Skin of body (tissue), 2 donors: Measurements from ENCODE around the gene SLC12A3. TPM values are rescaled to one million over a fixed set of nuclear protein-coding genes. Genes with fewer than 3 reads are reported as not detected.

ENCODE experiments used
- DNase-seq: peaks from one replicate; lab custom pipeline; 2025; lab: John Stamatoyannopoulos, UW
- total RNA-seq: library from RNA; depleted of rRNA; stranded (reverse); fragments of >200 nt; gene quantifications from one replicate; pipeline ENCODE4 v1.2.3, GENCODE V29; 2014

Gene SLC12A3
- total RNA-seq, 1 donor from 2014 or later, result not detected

DNA sequence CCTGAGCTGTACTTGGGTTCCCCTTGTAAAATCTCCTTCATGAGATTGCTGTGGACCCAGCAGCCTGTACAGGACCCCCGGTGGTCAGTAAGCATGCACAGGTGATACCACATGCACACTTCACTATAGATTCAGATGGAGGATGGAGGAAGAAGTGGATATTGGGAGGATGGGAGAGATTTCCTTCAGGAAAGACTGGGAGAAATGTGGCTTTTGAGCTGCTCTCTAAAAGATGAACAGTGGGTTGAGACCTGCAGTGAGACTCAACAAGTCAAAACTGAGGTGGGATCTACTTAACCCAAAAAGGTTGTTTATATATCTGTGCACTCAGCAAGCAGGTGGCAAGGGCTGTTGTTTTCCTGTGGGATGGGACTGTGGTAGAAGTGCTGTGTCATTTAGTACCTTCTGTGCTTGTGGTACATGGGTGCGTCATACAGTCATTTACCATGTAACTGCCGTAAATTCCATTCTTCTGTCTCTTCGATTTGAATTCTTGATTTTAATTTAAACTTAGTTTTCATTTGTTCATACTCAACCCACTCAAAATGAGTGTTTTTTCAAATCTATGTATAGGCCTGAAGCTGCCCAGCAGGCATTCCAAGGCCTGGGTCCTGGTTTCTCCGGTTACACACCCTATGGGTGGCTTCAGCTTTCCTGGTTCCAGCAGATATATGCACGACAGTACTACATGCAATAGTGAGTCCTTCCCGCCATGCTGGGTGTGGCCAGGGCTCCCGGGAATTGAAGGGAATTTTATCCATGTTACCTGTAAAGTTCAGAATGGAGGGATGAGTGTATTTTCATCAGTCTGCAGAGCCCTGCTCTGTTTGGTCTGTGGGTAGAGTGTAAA is 73.9 kb downstream of the SLC12A3 start:
- no peak for DNase-seq

GRCh38 chr16:56939801-56940200 is 74.8 kb downstream of the SLC12A3 start:
- DNase-seq, result no peak

DNA sequence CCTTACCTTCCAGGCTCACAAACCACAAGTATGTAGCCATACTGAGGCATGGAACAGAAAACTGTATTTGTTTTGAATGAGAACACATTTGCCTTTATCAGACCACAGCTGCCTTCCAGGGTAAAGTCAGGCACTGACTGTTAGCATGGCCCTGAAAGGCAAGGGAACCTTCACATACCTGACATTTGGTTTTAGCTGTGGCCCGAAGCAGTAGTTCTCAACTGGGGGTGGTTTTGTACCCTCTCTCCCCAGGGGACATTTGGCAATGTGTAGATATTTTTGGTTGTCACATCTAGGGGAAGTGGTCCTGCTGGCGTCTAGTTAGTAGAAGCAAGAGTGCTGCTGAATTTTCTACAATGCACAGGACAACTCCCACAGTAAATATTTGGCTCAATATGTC is 76.1 kb downstream of the SLC12A3 start:
- no peak for DNase-seq

- DNase-seq, result no peak
These were observed 76.9 kb downstream of the SLC12A3 start for GRCh38 chr16:56941856-56942331.

GRCh38 chr16:56943761-56944375 is 78.9 kb downstream of the SLC12A3 start:
- no peak for DNase-seq

GRCh38 chr16:56944954-56945839 is 80.2 kb downstream of the SLC12A3 start:
- no peak for DNase-seq

DNA sequence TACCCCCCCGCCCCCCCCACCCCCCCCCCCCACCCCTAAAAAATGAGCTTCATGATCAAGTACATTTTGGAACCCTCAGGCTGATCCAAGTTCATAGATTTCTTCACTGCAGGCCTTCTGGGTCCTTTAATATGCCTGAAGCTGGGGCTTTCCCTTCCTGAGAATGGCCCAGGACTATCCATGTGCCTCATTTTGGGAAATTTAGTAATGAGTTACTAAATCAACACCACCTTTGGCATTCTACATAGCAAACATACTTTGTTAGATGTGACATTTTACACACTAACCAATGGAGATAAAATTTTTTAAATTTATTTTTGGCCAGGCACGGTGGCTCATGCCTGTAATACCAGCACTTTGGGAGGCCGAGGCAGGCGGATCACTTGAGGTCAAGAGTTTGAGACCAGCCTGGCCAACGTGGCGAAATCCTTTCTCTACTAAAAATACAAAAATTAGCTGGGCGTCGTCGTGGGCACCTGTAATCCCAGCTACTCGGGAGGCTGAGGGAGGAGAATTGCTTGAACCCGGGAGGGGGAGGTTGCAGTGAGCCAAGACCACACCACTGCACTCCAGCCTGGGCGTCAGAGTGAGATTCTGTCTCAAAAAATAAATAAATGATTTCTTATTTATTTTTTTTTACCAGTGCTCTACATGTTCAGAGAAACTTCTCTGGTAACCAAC is 81.0 kb downstream of the SLC12A3 start:
- no peak for DNase-seq

DNA sequence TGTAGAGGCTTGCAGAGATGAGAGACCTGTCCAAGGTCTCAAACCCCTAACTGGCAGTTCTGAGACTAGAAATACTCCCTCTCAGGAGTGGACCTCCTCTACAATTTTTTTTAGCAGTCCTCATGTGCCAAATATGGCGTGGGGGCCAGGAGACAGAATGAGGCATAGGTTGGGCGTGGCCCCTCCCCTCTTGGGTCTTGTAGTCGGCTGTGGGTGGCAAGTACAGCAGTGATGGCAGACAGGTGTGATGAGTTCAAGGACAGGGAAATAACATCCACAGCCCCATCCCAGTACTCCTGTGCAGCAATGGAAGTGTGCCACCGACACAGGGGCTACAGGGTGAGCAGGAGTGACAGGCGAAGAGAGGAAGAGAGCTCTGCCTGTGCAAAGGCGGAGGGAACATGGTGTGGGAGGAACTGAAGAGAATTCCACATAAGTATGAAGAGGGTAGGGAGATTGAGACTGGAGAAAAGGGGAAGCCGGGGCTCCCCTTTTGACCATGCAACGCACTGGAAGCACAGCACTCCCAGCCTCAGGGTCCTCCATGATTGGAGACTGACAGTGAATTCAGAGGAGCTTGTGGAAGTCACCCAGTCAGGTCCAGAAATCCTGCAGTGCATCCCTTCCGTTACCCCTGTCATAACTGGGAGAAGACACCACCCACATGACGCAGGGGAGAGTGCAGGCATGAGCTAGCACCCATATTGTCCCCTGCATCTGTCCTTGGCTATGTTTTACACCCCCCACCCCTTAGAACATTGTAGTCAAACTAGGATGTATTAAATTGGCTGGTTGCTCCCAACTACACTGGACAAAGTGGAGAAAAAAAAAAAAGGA is 82.0 kb downstream of the SLC12A3 start:
- DNase-seq, result no peak

GRCh38 chr16:56947604-56947995 is 82.6 kb downstream of the SLC12A3 start:
- no peak for DNase-seq

DNA sequence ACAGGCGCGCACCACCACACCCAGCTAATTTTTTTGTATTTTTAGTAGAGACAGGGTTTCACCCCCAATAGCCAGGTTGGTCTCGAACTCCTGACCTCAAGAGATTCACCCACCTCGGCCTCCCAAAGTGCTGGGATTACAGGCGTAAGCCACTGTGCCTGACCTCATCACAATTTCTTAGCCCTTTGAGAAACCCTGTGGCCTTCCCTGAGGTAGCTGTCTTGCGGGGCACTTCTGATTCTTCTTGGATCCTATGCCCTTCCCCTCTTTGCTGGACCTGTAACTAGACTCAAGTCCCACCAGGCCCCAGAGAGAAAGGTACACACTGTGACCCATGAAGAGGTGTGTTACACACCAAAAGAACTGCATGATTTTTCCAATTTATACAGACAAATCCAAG is 83.2 kb downstream of the SLC12A3 start:
- DNase-seq, result no peak

- DNase-seq, result no peak
These were observed 85.0 kb downstream of the SLC12A3 start for GRCh38 chr16:56950051-56950450.

- DNase-seq, result no peak
These were observed 85.4 kb downstream of the SLC12A3 start for GRCh38 chr16:56950455-56950854.

- DNase-seq, result no peak
These were observed 86.1 kb downstream of the SLC12A3 start for GRCh38 chr16:56950881-56951771.

- no peak for DNase-seq
These were observed 88.0 kb downstream of the SLC12A3 start for GRCh38 chr16:56953006-56953405.

DNA sequence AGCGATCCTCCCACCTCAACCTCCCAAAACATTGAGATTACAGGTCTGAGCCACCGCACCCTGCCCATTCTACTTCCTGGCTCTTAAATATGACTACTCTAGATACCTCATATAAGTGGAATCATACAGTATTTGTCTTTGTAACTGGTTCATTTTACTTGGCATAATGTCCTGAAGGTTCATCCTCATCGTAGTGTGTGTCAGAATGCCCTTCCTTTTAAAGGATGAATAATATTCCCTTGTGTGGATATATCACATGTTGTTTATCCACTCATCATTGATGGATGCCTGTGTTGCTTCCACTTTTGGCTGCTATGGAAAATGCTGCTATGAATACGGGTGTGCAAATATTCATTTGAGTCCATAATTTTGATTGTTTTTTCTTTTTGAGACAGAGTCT is 91.1 kb downstream of the SLC12A3 start:
- DNase-seq, result no peak

- no peak for DNase-seq
These were observed 91.7 kb downstream of the SLC12A3 start for GRCh38 chr16:56956756-56957155.

GRCh38 chr16:56960681-56961281 is 95.8 kb downstream of the SLC12A3 start:
- DNase-seq, result no peak

GRCh38 chr16:56961386-56961785 is 96.4 kb downstream of the SLC12A3 start:
- DNase-seq, result no peak

- no peak for DNase-seq
These were observed 96.9 kb downstream of the SLC12A3 start, which contains the start of gene CETP for GRCh38 chr16:56961851-56962281. Gene CETP, plus strand, starts transcription at chr16:56961950. Its CDS starts 30 bp downstream, at chr16:56961980.
